GM18511 (cell line): ENCODE data around the gene SBF1.
"Not testable (repeated sequence)": the region's sequence is repeated elsewhere in the genome, so short reads cannot be mapped to it uniquely, and the experiment has no call there.

Experiments
- ATAC-seq: cut with Tn5 transposase; IDR thresholded peaks from one replicate; pipeline ENCODE4 v1.9.1; 2021; ENCODE audit warnings: mild to moderate bottlenecking, moderate library complexity; ENCODE audit not compliant: unreplicated experiment

Gene SBF1

GRCh38 chr22:50401907-50402306 is 72.9 kb downstream of the SBF1 start:
- ATAC-seq, result no peak

GRCh38 chr22:50400931-50401330 is 73.9 kb downstream of the SBF1 start:
- no peak for ATAC-seq

- no peak for ATAC-seq
Observed at GRCh38 chr22:50400406-50400805, 74.4 kb downstream of the SBF1 start.

- ATAC-seq, result no peak
Observed at GRCh38 chr22:50399751-50400331, 75.0 kb downstream of the SBF1 start.

GRCh38 chr22:50398831-50399648 is 75.8 kb downstream of the SBF1 start:
- ATAC-seq, result no peak

GRCh38 chr22:50397371-50398060 is 77.3 kb downstream of the SBF1 start:
- not testable (repeated sequence) for ATAC-seq

- no peak for ATAC-seq
Observed at GRCh38 chr22:50396751-50397370, 78.0 kb downstream of the SBF1 start.
